NB4 (cell line): ENCODE results near the gene MGST3.

Experiments
- CTCF ChIP-seq: IDR thresholded peaks from one replicate; pipeline ENCODE4 v1.5.1; 2012; ENCODE audit warnings: low read depth, low read length
- MAX ChIP-seq: IDR thresholded peaks from 2 replicates; pipeline ENCODE4 v1.6.1; 2011; ENCODE audit warnings: low read depth, low read length
- MYC ChIP-seq: IDR thresholded peaks from 2 replicates; pipeline ENCODE4 v1.6.1; 2011; ENCODE audit warnings: low read depth, low read length
- POLR2A ChIP-seq: IDR thresholded peaks from 2 replicates; pipeline ENCODE4 v1.6.1; 2011; ENCODE audit warnings: mild to moderate bottlenecking; ENCODE audit not compliant: insufficient read length; ENCODE audit errors: extremely low read depth

GRCh38 chr1:165603810-165604209, 27.2 kb upstream of the MGST3 start:
- TF ChIP-seq CTCF (no peak), POLR2A (no peak), MYC (no peak), MAX (no peak)
